Colonic mucosa (tissue), 4 donors: Measurements from ENCODE around the gene BGN. TPM values are rescaled to one million over a fixed set of nuclear protein-coding genes. Genes with fewer than 3 reads are reported as not detected.

Source experiments
- DNase-seq: peaks from one replicate; pipeline ENCODE4 v3.0.0-alpha.2; 2020
- H3K27ac ChIP-seq: fragments of 200-600 bp; one replicate; pipeline ENCODE4 v1.8.0; 2021
- H3K27me3 ChIP-seq: fragments of 200-600 bp; one replicate; pipeline ENCODE4 v1.8.0; 2021
- H3K36me3 ChIP-seq: fragments of 200-600 bp; one replicate; pipeline ENCODE4 v1.8.0; 2021
- H3K4me1 ChIP-seq: fragments of 200-600 bp; one replicate; pipeline ENCODE4 v1.8.0; 2021; ENCODE audit warnings: mild to moderate bottlenecking
- H3K4me3 ChIP-seq: fragments of 200-600 bp; one replicate; pipeline ENCODE4 v1.8.0; 2021
- H3K9ac ChIP-seq, 2 donors: one replicate each; pipeline ENCODE4 v1.7.0; 2013; ENCODE audit warnings: control low read depth in 2 of 2, low read depth in 2 of 2, low read length in 2 of 2
- H3K9me3 ChIP-seq: fragments of 200-600 bp; one replicate; pipeline ENCODE4 v1.8.0; 2021
- CTCF ChIP-seq: fragments of 200-600 bp; IDR thresholded peaks from one replicate; pipeline ENCODE4 v1.8.0; 2022; ENCODE audit warnings: antibody characterized with exemption, mild to moderate bottlenecking
- intact Hi-C: fragments of 100-400 bp; cut with DNase I; formaldehyde crosslinking; loops from one replicate; pipeline ENCODE4 v1.14.1; 2022
- total RNA-seq, 2 donors: library from RNA; stranded (reverse); fragmentation: NEBNext Ultra II Directional in 1 of 2; extraction: Animal tissue kit (Norgen Biotek cat#: 25700) in 1 of 2; gene quantifications; one replicate each; pipeline ENCODE4 v1.2.1, GENCODE V29; 2021
- donor health status: healthy.
- donor health status: DM: no; HTN: no; CAD: no.
- donor health status: DM: no; HTN: no; CAD: no.

BGN gene
- total RNA-seq, 2 donors from 2014 or later = 6.0 to 11.4 TPM

- TF ChIP-seq CTCF = no peak
- no peaks in the 10 kb centered on the region for H3K36me3 ChIP-seq
- H3K27me3 ChIP-seq = no peaks in the 10 kb centered on the region
- no peak overlapping the region for H3K4me3 ChIP-seq
- H3K27ac ChIP-seq = no peak overlapping the region
- no peak overlapping the region for H3K9ac ChIP-seq
- intact Hi-C loops = no loop called here
- DNase-seq = no peak
- H3K9me3 ChIP-seq = no peaks in the 10 kb centered on the region
- H3K4me1 ChIP-seq = no peaks in the 10 kb centered on the region
Observed at GRCh38 chrX:153530411-153531129, 35.8 kb downstream of the BGN start.

GRCh38 chrX:153533091-153533490 is 38.3 kb downstream of the BGN start:
- no peak for TF ChIP-seq CTCF
- Histone ChIP-seq H3K36me3 (no peaks in the 10 kb centered on the region), H3K4me1 (no peaks in the 10 kb centered on the region), H3K9ac (no peak overlapping the region), H3K27ac (no peak overlapping the region), H3K4me3 (no peak overlapping the region), H3K9me3 (no peaks in the 10 kb centered on the region), H3K27me3 (no peaks in the 10 kb centered on the region)
- no peak for DNase-seq
- intact Hi-C loops = no loop called here

DNA sequence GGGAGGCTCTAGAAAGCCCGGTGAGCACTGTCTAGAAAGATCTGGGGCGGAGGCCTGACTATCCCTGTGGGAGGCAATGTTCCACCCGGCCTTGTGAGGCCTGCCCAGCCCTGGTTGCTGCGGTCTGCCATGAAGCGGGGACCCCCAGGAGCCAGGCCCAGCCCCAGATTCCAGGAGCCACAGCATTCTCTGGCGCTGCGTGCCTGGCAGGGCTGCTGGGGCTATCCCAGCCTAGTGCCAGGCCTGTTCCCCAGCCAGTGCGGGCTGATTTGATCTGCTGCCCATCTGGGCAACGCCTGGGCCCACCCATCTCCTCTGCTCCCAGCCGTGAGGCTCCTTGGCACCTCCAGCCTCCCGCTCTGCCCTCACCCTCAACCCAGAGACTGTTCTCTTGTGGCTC is 42.3 kb downstream of the BGN start:
- Histone ChIP-seq H3K9ac (no peak overlapping the region), H3K4me1 (no peaks in the 10 kb centered on the region)

GRCh38 chrX:153537526-153538295 is 42.9 kb downstream of the BGN start:
- no peak for DNase-seq
- H3K36me3 ChIP-seq = no peaks in the 10 kb centered on the region
- no peak overlapping the region for H3K27ac ChIP-seq
- no peaks in the 10 kb centered on the region for H3K27me3 ChIP-seq
- no peak overlapping the region for H3K9ac ChIP-seq
- no peak overlapping the region for H3K4me3 ChIP-seq
- H3K4me1 ChIP-seq = no peaks in the 10 kb centered on the region
- intact Hi-C loops = loop anchor here (5.0 kb wide), 1 partner anchor 130 kb away; no protein-coding TSS in a partner anchor
- H3K9me3 ChIP-seq = no peaks in the 10 kb centered on the region
- TF ChIP-seq CTCF = no peak

More for the DNA sequence above, 42.3 kb downstream of the BGN start:
- no peak for DNase-seq
- H3K36me3 ChIP-seq = no peaks in the 10 kb centered on the region
- TF ChIP-seq CTCF = no peak
- intact Hi-C loops = loop anchor here (5.0 kb wide), 1 partner anchor 130 kb away; no protein-coding TSS in a partner anchor
- H3K9me3 ChIP-seq = no peaks in the 10 kb centered on the region
- no peaks in the 10 kb centered on the region for H3K27me3 ChIP-seq
- H3K4me3 ChIP-seq = no peak overlapping the region
- no peak overlapping the region for H3K27ac ChIP-seq

DNA sequence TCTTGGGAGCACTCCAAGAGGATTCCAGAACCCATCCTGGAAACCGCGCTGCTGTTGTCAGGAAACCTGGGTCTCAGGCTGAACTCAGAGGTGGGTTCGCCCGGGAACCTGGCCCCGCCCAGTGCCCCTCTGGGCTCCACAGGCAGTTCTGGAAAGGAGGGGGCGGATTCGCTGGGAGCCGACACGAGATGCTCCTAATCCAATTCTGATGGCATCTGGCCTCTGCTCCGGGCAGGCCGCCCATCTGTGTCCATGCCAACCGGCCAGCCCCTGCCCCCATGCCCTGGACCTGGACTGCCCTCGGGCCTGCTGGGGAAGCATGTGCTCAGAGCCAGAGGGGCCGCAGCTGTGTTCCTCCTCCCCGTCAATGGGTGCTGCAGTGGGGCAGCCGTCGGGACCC is 43.6 kb downstream of the BGN start:
- Histone ChIP-seq H3K4me1 (no peaks in the 10 kb centered on the region), H3K27me3 (no peaks in the 10 kb centered on the region), H3K4me3 (no peak overlapping the region), H3K9me3 (no peaks in the 10 kb centered on the region), H3K36me3 (no peaks in the 10 kb centered on the region), H3K9ac (no peak overlapping the region), H3K27ac (no peak overlapping the region)
- no peak for DNase-seq
- intact Hi-C loops = loop anchor here (5.0 kb wide), 1 partner anchor 129 kb away; no protein-coding TSS in a partner anchor
- TF ChIP-seq CTCF = no peak
